ENCODE measurements around the gene RTRAF. TPM values are rescaled to one million over a fixed set of nuclear protein-coding genes. Genes with fewer than 3 reads are reported as not detected.

Gene RTRAF
- total and polyA plus RNA-seq, 4 experiments from 2014 or later: 105 to 201 (median 138) TPM

GRCh38 chr14:51954657-51955056, 34.7 kb upstream of the RTRAF start:
- Histone ChIP-seq H3K27me3 (ENCODE audit: insufficient read depth, low read length) (no peaks in the 10 kb centered on the region), H3K4me3 (ENCODE audit: low read length in 2 of 2) (no peak overlapping the region), H3K36me3 (ENCODE audit: insufficient read depth, low read length) (peaks cover 36% of the 10 kb centered on the region), H3K9me3 (ENCODE audit: control insufficient read depth in 1 of 2, low read length in 2 of 2) (no peaks in the 10 kb centered on the region), H3K27ac (ENCODE audit: low read depth, low read length) (no peak overlapping the region), H3K4me1 (ENCODE audit: insufficient read depth, low read length) (no peaks in the 10 kb centered on the region)
- Mint-ChIP-seq H3K4me3 (no peak overlapping the region), H3K36me3 (peaks cover 90 to 97% of the 10 kb centered on the region in 2 donors), H3K27ac (peak overlapping the region in 3 of 7 donors; percentile 64 to 85 (median 83)), H3K4me1 (peaks cover 21 to 56% (median 35%) of the 10 kb centered on the region in 4 donors), H3K9me3 (peaks cover 6 to 27% (median 14%) of the 10 kb centered on the region in 8 donors), H3K27me3 (no peaks in the 10 kb centered on the region)
- no peak for DNase-seq
- CTCF ChIA-PET (ENCODE audit: partially characterized antibody): interaction anchor here (1.0 to 2.0 kb wide), 4 partner anchors 24 to 302 kb away, joined by 3 to 9 read pairs (median 3); partner anchors contain the start of gene FRMD6
- intact Hi-C loops (cut with micrococcal nuclease): loop anchor here (5.0 kb wide), 2 partner anchors 37 to 107 kb away; no protein-coding TSS in a partner anchor
- POLR2A ChIA-PET (ENCODE audit: partially characterized antibody): no interaction called here

GRCh38 chr14:51957950-51958349, 31.4 kb upstream of the RTRAF start:
- Mint-ChIP-seq H3K36me3 (peaks cover 78 to 92% of the 10 kb centered on the region in 2 donors), H3K4me3 (no peak overlapping the region), H3K4me1 (peaks cover 37 to 67% (median 51%) of the 10 kb centered on the region in 4 donors), H3K27me3 (no peaks in the 10 kb centered on the region), H3K9me3 (peaks cover 7 to 34% (median 17%) of the 10 kb centered on the region in 8 donors), H3K27ac (peak overlapping the region in 2 of 7 donors; percentile 5 to 43)
- POLR2A ChIA-PET (ENCODE audit: partially characterized antibody): no interaction called here
- Histone ChIP-seq H3K27me3 (ENCODE audit: insufficient read depth, low read length) (no peaks in the 10 kb centered on the region), H3K36me3 (ENCODE audit: insufficient read depth, low read length) (peaks cover 22% of the 10 kb centered on the region), H3K9me3 (ENCODE audit: control insufficient read depth in 1 of 2, low read length in 2 of 2) (no peaks in the 10 kb centered on the region), H3K27ac (ENCODE audit: low read depth, low read length) (no peak overlapping the region), H3K4me3 (ENCODE audit: low read length in 2 of 2) (no peak overlapping the region), H3K4me1 (ENCODE audit: insufficient read depth, low read length) (peaks cover 23% of the 10 kb centered on the region)
- intact Hi-C loops (cut with micrococcal nuclease): loop anchor here (5.0 kb wide), 1 partner anchor 111 kb away; no protein-coding TSS in a partner anchor
- no peak for DNase-seq
- CTCF ChIA-PET (ENCODE audit: partially characterized antibody): interaction anchor here (0.9 kb wide), 1 partner anchor 182 kb away, joined by 3 read pairs; no protein-coding TSS in a partner anchor

GRCh38 chr14:51959928-51960327, 29.4 kb upstream of the RTRAF start:
- intact Hi-C loops (cut with micrococcal nuclease): loop anchor here (5.0 kb wide), 1 partner anchor 113 kb away; no protein-coding TSS in a partner anchor
- Mint-ChIP-seq H3K27me3 (no peaks in the 10 kb centered on the region), H3K4me3 (peak overlapping the region in 2 of 8 donors; percentile 6 to 13), H3K4me1 (peaks cover 35 to 62% (median 54%) of the 10 kb centered on the region in 4 donors), H3K36me3 (peaks cover 65 to 93% of the 10 kb centered on the region in 2 donors), H3K27ac (peak overlapping the region in 4 of 7 donors; percentile 4 to 67 (median 36)), H3K9me3 (peaks cover 7 to 34% (median 17%) of the 10 kb centered on the region in 8 donors)
- POLR2A ChIA-PET (ENCODE audit: partially characterized antibody): no interaction called here
- no peaks in the 10 kb centered on the region for H3K9me3 ChIP-seq (ENCODE audit: control insufficient read depth in 1 of 2, low read length in 2 of 2)
- H3K36me3 ChIP-seq (ENCODE audit: insufficient read depth, low read length): peaks cover 19% of the 10 kb centered on the region
- H3K27me3 ChIP-seq (ENCODE audit: insufficient read depth, low read length): no peaks in the 10 kb centered on the region
- H3K4me3 ChIP-seq (ENCODE audit: low read length in 2 of 2): no peak overlapping the region
- H3K27ac ChIP-seq (ENCODE audit: low read depth, low read length): no peak overlapping the region
- CTCF ChIA-PET (ENCODE audit: partially characterized antibody): no interaction called here
- DNase-seq: no peak
- peaks cover 28% of the 10 kb centered on the region for H3K4me1 ChIP-seq (ENCODE audit: insufficient read depth, low read length)

- intact Hi-C loops (cut with micrococcal nuclease): no loop called here
Observed at GRCh38 chr14:51960866-51961265, 28.5 kb upstream of the RTRAF start.

GRCh38 chr14:51962711-51963110, 26.6 kb upstream of the RTRAF start:
- no peaks in the 10 kb centered on the region for H3K27me3 ChIP-seq (ENCODE audit: insufficient read depth, low read length)
- H3K27ac ChIP-seq (ENCODE audit: low read depth, low read length): no peak overlapping the region
- no peaks in the 10 kb centered on the region for H3K9me3 ChIP-seq (ENCODE audit: control insufficient read depth in 1 of 2, low read length in 2 of 2)
- Mint-ChIP-seq H3K36me3 (peaks cover 54 to 88% of the 10 kb centered on the region in 2 donors), H3K9me3 (peaks cover 0 to 24% (median 14%) of the 10 kb centered on the region in 8 donors), H3K27ac (peak overlapping the region; percentile 25 to 87 (median 59)), H3K27me3 (no peaks in the 10 kb centered on the region), H3K4me1 (peaks cover 31 to 53% (median 45%) of the 10 kb centered on the region in 4 donors), H3K4me3 (peak overlapping the region in 1 of 8 donors; percentile 18)
- peaks cover 19% of the 10 kb centered on the region for H3K36me3 ChIP-seq (ENCODE audit: insufficient read depth, low read length)
- ChIA-PET CTCF (ENCODE audit: partially characterized antibody) (interaction anchor here (1.0 to 8.8 kb wide), 2 partner anchors 16 to 183 kb away, joined by 5 to 64 read pairs; no protein-coding TSS in a partner anchor), POLR2A (ENCODE audit: partially characterized antibody) (interaction anchor here (1.0 kb wide), 1 partner anchor 116 kb away, joined by 3 read pairs; no protein-coding TSS in a partner anchor)
- H3K4me3 ChIP-seq (ENCODE audit: low read length in 2 of 2): no peak overlapping the region
- H3K4me1 ChIP-seq (ENCODE audit: insufficient read depth, low read length): peaks cover 28% of the 10 kb centered on the region
- intact Hi-C loops (cut with micrococcal nuclease): no loop called here
- no peak for DNase-seq

More at GRCh38 chr14:51960866-51961265, 28.5 kb upstream of the RTRAF start:
- Mint-ChIP-seq H3K36me3 (peaks cover 58 to 91% of the 10 kb centered on the region in 2 donors), H3K4me3 (no peak overlapping the region), H3K4me1 (peaks cover 35 to 62% (median 52%) of the 10 kb centered on the region in 4 donors), H3K27ac (peak overlapping the region in 3 of 7 donors; percentile 47 to 82 (median 49)), H3K9me3 (peaks cover 7 to 34% (median 17%) of the 10 kb centered on the region in 8 donors), H3K27me3 (no peaks in the 10 kb centered on the region)
- Histone ChIP-seq H3K27me3 (ENCODE audit: insufficient read depth, low read length) (no peaks in the 10 kb centered on the region), H3K9me3 (ENCODE audit: control insufficient read depth in 1 of 2, low read length in 2 of 2) (no peaks in the 10 kb centered on the region), H3K4me1 (ENCODE audit: insufficient read depth, low read length) (peaks cover 28% of the 10 kb centered on the region), H3K4me3 (ENCODE audit: low read length in 2 of 2) (no peak overlapping the region), H3K36me3 (ENCODE audit: insufficient read depth, low read length) (peaks cover 21% of the 10 kb centered on the region), H3K27ac (ENCODE audit: low read depth, low read length) (no peak overlapping the region)
- DNase-seq: no peak
- ChIA-PET CTCF (ENCODE audit: partially characterized antibody) (interaction anchor here (1.0 kb wide), 1 partner anchor 17 kb away, joined by 3 read pairs; no protein-coding TSS in a partner anchor), POLR2A (ENCODE audit: partially characterized antibody) (no interaction called here)

GRCh38 chr14:51963286-51963685, 26.1 kb upstream of the RTRAF start:
- H3K27me3 Mint-ChIP-seq: no peaks in the 10 kb centered on the region
- peaks cover 31 to 51% (median 43%) of the 10 kb centered on the region in 4 donors for H3K4me1 Mint-ChIP-seq
- H3K9me3 ChIP-seq (ENCODE audit: control insufficient read depth in 1 of 2, low read length in 2 of 2): no peaks in the 10 kb centered on the region
- H3K4me3 Mint-ChIP-seq: peak overlapping the region in 1 of 8 donors; percentile 35
- H3K27ac ChIP-seq (ENCODE audit: low read depth, low read length): no peak overlapping the region
- CTCF ChIA-PET (ENCODE audit: partially characterized antibody): interaction anchor here (1.0 to 8.8 kb wide), 2 partner anchors 15 to 183 kb away, joined by 5 to 64 read pairs; no protein-coding TSS in a partner anchor
- H3K4me3 ChIP-seq (ENCODE audit: low read length in 2 of 2): no peak overlapping the region
- peaks cover 0 to 20% (median 13%) of the 10 kb centered on the region in 8 donors for H3K9me3 Mint-ChIP-seq
- H3K4me1 ChIP-seq (ENCODE audit: insufficient read depth, low read length): peaks cover 28% of the 10 kb centered on the region
- H3K27me3 ChIP-seq (ENCODE audit: insufficient read depth, low read length): no peaks in the 10 kb centered on the region
- no peak for DNase-seq
- H3K27ac Mint-ChIP-seq: peak overlapping the region; percentile 25 to 89 (median 68)
- peaks cover 19% of the 10 kb centered on the region for H3K36me3 ChIP-seq (ENCODE audit: insufficient read depth, low read length)
- intact Hi-C loops (cut with micrococcal nuclease): no loop called here
- POLR2A ChIA-PET (ENCODE audit: partially characterized antibody): interaction anchor here (1.0 kb wide), 1 partner anchor 117 kb away, joined by 3 read pairs; no protein-coding TSS in a partner anchor
- H3K36me3 Mint-ChIP-seq: peaks cover 53 to 85% of the 10 kb centered on the region in 2 donors

GRCh38 chr14:51967521-51967920, 21.8 kb upstream of the RTRAF start:
- intact Hi-C loops (cut with micrococcal nuclease): no loop called here
- no peaks in the 10 kb centered on the region for H3K27me3 ChIP-seq (ENCODE audit: insufficient read depth, low read length)
- no peak for DNase-seq
- H3K4me3 ChIP-seq (ENCODE audit: low read length in 2 of 2): no peak overlapping the region
- no peak overlapping the region for H3K27ac ChIP-seq (ENCODE audit: low read depth, low read length)
- peaks cover 12% of the 10 kb centered on the region for H3K36me3 ChIP-seq (ENCODE audit: insufficient read depth, low read length)
- CTCF ChIA-PET (ENCODE audit: partially characterized antibody): interaction anchor here (0.7 to 8.8 kb wide), 2 partner anchors 11 to 187 kb away, joined by 4 to 64 read pairs; no protein-coding TSS in a partner anchor
- H3K4me1 ChIP-seq (ENCODE audit: insufficient read depth, low read length): peaks cover 10% of the 10 kb centered on the region
- H3K4me1 Mint-ChIP-seq: peaks cover 8 to 17% (median 13%) of the 10 kb centered on the region in 4 donors
- H3K27me3 Mint-ChIP-seq: no peaks in the 10 kb centered on the region
- peak overlapping the region in 3 of 7 donors; percentile 47 to 57 (median 47) for H3K27ac Mint-ChIP-seq
- no peak overlapping the region for H3K4me3 Mint-ChIP-seq
- H3K9me3 Mint-ChIP-seq: no peaks in the 10 kb centered on the region
- H3K9me3 ChIP-seq (ENCODE audit: control insufficient read depth in 1 of 2, low read length in 2 of 2): no peaks in the 10 kb centered on the region
- peaks cover 25 to 70% of the 10 kb centered on the region in 2 donors for H3K36me3 Mint-ChIP-seq
- POLR2A ChIA-PET (ENCODE audit: partially characterized antibody): no interaction called here

Data from CD4-positive, alpha-beta memory T cell (primary cell).